OCI-LY7 (cell line): Measurements from ENCODE around the gene RAD51B.

Experiments
- CTCF ChIP-seq: fragments of 200-600 bp; sonication (generic); conservative IDR thresholded peaks from 2 replicates; pipeline ENCODE4 v1.5.1; 2014; ENCODE audit warnings: mild to moderate bottlenecking, antibody characterized with exemption, low read length, moderate library complexity, mixed read lengths
- EZH2phosphoT487 ChIP-seq: fragments of 200-600 bp; sonication (generic); IDR thresholded peaks from 2 replicates; pipeline ENCODE4 v1.6.1; 2018; ENCODE audit warnings: low read depth, borderline replicate concordance, mild to moderate bottlenecking, mixed run types, antibody characterized with exemption, low read length, moderate library complexity, mixed read lengths

GRCh38 chr14:68553311-68553710, 733.7 kb downstream of the RAD51B start:
- TF ChIP-seq CTCF (no peak), EZH2phosphoT487 (no peak)
